NCI-H2196 (cell line): ENCODE measurements around the gene BACH1.

Experiments used
- DNase-seq: peaks from one replicate; lab custom pipeline; 2025; ENCODE audit not compliant: unreplicated experiment; lab: John Stamatoyannopoulos, UW

BACH1 gene

GRCh38 chr21:29313662-29314408, 15.1 kb downstream of the BACH1 start:
- DNase-seq = no peak

- DNase-seq = no peak
Observed at GRCh38 chr21:29315131-29315749, 16.5 kb downstream of the BACH1 start.

- DNase-seq = no peak
Observed at GRCh38 chr21:29316029-29316742, 17.5 kb downstream of the BACH1 start.

GRCh38 chr21:29316806-29317205, 18.1 kb downstream of the BACH1 start:
- DNase-seq = no peak

GRCh38 chr21:29318354-29318753, 19.6 kb downstream of the BACH1 start:
- DNase-seq = no peak

GRCh38 chr21:29320031-29320430, 21.3 kb downstream of the BACH1 start:
- DNase-seq = no peak

GRCh38 chr21:29321217-29321616, 22.5 kb downstream of the BACH1 start:
- no peak for DNase-seq

- DNase-seq = no peak
Observed at GRCh38 chr21:29321932-29322928, 23.5 kb downstream of the BACH1 start.

GRCh38 chr21:29323189-29323588, 24.5 kb downstream of the BACH1 start:
- DNase-seq = no peak

- no peak for DNase-seq
Observed at GRCh38 chr21:29326914-29327554, 28.3 kb downstream of the BACH1 start.

GRCh38 chr21:29329406-29329805, 30.7 kb downstream of the BACH1 start:
- no peak for DNase-seq

GRCh38 chr21:29330797-29331196, 32.1 kb downstream of the BACH1 start:
- no peak for DNase-seq

- DNase-seq = no peak
Observed at GRCh38 chr21:29332461-29333362, 34.0 kb downstream of the BACH1 start.

GRCh38 chr21:29333406-29333805, 34.7 kb downstream of the BACH1 start:
- DNase-seq = no peak

- no peak for DNase-seq
Observed at GRCh38 chr21:29334717-29335428, 36.2 kb downstream of the BACH1 start.

GRCh38 chr21:29335720-29336119, 37.0 kb downstream of the BACH1 start:
- DNase-seq = no peak

GRCh38 chr21:29338256-29338655, 39.5 kb downstream of the BACH1 start:
- DNase-seq = no peak

- no peak for DNase-seq
Observed at GRCh38 chr21:29340228-29340627, 41.5 kb downstream of the BACH1 start.
